ENCODE data around the gene ACSS2.

Gene ACSS2

DNA sequence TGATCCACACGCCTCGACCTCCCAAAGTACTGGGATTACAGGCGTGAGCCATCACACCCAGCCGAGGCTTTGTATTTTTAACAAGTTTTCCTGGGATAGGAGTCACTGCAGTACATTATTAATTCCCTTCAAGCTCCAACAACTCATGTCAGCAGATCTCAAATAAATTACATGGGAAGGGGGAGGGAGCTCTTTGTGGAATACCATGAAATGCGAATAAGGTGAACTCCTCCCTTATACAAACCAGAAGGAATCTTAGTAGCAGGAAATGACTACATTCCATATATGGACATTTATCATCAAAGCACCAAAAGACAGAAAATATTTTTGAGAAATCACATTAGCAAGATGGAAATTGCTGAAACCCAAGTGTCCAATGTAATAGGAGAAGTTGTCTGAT is 76.3 kb downstream of the ACSS2 start:
- DNase-seq, result no peak

DNA sequence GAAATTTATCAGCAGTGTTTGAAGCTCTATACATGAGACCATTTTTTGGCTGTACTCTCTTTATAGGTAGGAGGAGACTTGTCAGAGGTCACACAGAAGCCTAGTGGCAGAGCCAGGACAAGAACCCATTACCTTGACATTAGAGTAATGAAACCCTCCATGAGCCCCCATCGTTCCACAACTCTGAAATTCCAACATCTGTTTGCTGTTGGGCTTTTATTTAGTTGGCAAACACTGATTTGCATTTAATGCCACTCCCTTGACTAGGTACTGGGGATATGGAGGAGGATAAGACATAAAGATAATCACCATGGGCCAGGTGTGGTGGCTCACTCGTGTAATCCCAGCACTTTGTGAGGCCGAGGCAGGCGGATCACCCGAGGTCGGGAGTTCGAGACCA is 77.5 kb downstream of the ACSS2 start:
- DNase-seq, result no peak

DNA sequence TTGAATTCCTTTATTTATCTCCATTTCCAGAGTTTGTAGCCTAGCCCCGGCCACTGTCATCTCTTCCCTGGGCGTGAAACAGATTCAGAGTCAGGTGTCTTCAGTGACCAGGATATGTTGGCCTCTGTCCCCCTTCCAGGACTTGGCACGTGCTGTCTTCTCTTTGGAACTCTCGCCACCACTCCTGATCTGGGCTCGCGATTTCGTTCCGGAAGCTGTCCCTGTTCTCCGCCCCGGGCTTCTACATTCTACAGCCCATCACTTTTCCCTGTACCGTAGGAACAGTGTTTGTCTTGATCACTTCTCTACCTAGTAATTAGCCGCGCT is 78.5 kb downstream of the ACSS2 start:
- DNase-seq, result peak in 1 of 3 donors; percentile 48

DNA sequence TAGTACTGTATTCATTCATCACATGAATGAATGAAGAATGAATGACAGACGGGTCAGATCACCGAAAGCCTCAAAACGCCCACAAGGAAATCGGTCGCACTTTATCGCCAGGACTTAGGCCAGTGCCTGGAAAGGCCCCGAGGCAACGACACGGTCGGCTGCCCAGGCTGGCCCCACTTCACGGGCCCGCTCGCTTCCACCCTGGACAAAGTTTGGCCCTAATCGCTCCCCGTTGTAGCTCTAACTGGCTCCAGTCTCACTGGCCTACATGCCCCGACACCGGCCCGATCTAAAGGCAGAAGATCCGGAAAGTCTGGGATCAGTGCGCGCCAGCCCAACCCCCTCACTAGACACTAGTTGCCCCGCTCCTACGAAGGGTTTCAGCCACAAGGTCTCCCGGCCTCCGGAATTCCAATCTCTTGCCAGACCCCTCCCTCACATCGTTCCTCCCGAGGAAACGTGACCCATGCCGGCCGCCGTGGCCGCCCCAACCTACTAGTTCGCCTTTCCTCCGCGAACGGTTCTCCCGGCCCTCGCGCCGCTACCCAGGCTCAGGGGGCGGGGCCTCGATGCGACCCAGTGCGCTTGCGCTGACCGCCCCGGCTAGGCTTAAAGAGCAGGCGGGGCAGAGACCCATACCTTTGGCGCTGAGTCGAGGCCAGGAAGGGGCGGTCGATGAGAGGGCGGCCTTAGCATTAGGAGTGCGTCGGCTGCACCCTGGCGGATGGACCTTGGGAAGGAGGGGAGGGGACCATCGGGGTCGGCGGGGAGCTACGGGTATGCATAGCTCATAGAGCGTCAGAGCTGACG is 79.0 kb downstream of the ACSS2 start, which contains the start of the genes GSS and MYH7B:
TSS of gene GSS (minus strand) at position 576 of the 810 bp plus-strand sequence. CDS start 3,954 bp downstream, outside the sequence.
TSS of gene MYH7B (plus strand) at position 638 of the 810 bp plus-strand sequence. CDS start 22,138 bp downstream, outside the sequence.
- DNase-seq, result peak; percentile 96 to 98 (median 97)

DNA sequence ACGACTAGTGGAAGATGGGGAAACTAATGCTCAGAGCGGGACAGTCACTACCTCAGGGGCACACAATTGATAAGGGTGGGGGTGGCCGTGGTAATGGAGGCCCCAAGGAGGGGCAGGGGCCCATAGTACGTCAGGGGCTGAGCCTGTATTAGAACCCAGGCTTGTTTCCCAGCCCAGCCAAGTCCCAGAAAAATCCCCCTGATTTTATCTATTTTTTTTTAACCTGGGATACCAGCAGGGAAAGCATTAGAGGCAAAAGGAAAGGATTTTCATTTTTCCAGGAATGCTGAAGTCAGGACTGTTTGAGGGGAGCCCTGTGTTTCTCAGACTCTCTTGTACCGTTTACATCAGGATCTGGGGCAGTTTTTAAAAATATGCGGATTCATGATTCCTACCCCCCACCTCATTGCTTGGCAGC is 79.6 kb downstream of the ACSS2 start:
- DNase-seq, result no peak

DNA sequence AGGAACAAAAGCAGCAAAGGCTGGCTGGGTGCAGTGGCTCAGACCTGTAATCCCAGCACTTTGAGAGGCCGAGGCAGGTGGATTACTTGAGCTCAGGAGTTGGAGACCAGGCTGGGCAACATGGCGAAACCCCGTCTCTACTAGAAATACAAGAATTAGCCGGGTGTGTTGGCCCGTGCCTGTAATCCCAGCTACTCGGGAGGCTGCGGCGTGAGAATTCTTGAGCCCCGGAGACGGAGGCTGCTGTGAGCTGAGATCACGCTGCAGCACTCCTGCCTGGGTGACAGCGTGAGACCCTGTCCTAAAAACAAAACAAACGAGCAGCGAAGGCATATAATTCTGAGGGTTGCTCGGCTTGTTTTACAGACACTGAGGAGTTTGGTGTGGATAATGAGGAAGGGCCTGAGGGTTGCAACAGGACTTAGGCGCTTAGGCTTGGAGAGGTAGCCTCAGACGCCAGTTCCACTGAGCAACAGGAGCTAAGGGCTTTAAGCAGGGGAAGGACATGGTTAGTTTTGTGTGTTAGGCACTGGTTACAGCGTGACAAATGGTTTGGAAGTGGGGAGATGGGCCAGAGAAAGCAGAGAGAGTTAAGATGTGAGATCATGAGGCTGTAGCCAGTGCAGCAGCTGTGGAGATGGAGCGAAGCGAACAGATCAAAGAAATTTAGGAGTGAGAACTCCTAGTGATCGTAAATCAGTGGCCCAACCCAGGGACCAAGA is 80.5 kb downstream of the ACSS2 start:
- no peak for DNase-seq

DNA sequence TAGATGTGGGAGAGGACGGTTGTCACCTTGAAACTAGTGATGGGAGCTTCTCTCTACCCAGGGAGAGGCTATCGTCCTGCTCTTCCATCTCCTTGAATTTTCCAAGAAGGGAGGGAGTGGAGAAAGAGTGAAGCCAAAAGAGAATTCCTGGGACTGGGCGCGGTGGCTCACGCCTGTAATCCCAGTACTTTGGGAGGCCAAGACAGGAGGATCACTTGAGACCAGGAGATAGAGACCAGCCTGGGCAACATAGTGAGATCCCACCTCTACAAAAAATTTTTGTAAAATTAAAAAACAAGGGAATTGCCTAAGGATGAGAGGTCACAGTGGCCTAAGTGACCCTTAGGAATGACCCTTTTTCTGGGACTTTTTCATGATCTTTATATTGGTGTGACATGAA is 88.1 kb downstream of the ACSS2 start:
- no peak for DNase-seq

DNA sequence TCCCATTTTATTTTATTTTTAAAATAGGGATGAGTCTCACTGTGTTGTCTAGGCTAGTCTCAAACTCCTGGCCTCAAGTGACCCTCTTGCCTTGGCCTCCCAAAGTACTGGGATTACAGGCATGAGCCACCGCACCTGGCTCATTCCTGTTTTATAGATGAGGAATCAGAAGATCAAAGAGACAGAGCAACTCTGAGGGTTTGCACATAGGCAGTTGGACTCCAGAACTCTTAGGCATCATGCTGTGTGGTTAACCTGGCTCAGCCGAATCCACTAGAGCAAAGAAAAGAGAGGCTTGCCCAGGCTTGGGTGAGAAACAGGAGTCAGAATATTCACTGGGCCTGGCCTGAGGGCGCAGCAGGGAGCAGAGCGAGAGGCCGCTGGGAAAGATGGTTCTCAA is 88.6 kb downstream of the ACSS2 start:
- DNase-seq, result no peak

DNA sequence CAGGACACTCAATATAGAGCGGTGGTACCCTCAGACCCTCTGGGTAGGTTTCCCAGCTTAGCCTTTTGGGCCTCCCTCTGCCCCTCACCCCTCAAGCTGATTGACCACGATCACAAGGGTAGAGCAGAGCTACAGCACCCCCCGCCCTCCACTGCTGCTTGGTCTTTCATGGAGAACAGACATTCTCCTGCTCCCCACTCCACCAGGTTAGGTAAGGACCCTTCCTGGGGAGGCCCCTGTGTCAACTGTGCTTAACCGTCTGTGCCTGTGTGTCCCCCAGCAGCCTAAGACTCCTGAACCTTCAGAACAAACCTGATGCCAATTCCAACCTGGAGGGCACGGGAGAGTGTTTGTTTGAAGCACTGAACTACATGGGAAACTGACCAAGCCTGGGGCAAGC is 91.0 kb downstream of the ACSS2 start:
- no peak for DNase-seq

DNA sequence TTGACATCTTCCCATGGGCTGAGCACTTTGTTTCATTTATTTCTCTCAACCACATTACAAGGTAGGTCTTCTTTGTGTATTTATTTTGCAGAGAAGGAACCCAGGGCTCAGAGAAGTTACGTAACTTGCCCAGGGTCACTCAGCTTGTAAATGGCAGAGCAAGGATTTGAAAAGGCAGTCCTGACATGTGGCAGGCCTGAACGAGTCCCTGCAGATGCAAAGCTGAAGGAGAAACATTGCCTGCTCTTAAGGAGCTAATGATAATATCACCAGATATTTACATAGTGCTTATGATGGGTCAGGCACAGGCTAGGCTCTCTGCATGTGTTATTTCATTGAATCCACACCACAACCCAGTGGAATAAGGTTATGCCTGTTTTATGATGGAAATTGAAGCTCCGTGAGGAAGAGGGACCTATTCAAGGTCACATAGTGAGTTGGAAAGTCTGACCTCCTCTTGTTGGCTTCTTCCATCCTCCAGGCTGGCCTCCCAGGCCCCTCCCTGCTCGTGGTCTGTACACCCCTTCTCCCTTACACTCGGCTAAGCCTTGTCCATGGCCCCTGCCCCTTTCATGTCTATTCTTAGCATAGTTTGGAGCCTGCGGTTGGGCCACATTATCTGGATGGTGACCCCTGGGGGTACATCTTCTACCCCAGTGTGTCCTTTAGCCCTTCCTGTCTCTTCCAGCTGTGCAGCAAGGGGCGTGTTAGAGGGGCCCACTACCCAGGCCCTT is 91.8 kb downstream of the ACSS2 start:
- no peak for DNase-seq

DNA sequence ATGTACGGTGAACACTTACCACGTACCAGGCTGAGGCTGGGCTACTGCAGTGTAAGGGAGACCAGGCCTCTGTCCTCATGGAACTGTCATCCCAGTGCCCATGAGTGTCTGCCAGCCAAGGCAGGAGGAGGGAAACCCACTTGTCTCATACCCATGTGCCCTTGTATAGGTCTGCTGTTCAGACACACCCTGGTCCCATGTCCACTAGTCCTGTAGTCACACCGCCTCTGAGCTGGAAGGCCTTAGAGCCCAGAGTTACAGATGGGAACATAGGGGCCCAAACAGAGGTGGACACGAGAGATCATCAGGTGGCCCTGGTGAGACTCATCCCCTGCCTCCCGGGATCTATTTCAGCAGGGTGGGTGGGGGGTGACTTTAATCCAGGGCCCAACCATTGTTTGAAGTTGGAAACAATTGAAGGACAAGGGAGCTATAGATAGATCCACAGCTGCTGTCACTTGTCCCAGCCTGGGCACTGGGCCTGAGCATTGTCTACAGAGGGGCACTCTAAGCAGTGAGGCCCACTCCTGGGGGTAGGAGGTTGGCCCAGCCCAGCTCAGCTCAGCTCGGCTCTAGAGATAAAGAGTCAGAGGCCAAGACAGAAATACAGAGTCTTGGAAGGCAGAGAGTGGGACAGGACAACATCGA is 93.9 kb downstream of the ACSS2 start:
- no peak for DNase-seq

DNA sequence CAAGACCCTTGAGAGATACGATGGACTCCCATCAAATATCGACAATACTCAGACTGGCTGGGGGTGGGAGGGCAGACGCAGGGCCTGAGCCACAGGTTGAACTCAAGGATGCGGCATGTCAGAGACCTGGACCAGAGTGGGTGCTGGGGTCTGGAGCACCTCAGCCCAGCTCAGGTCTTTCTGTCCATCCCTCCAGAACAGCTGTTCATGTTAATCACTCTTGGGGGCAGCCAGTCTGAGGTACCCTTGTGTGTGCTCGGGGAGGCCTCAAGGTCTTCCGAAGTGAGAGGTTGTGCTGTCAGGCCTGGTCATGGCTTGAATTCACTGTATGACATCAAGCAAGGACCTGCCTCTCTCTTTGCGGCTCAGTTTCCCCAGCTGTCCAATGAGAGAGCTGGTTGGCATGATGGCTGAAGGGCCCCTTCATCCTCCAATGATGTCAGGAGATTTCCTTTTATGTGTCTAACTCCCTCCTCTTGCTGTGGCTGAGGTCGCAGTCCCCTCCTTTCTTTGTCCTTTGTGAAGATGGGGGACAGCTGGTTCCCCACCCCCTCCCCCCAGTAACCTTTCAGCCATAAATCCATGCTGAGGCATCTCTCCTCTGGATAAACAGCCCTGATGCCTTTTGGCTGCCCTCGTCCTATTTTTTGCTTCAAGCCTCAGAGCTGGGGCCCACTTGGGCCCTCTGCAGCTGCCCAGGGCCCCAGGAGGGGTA is 94.6 kb downstream of the ACSS2 start:
- no peak for DNase-seq

DNA sequence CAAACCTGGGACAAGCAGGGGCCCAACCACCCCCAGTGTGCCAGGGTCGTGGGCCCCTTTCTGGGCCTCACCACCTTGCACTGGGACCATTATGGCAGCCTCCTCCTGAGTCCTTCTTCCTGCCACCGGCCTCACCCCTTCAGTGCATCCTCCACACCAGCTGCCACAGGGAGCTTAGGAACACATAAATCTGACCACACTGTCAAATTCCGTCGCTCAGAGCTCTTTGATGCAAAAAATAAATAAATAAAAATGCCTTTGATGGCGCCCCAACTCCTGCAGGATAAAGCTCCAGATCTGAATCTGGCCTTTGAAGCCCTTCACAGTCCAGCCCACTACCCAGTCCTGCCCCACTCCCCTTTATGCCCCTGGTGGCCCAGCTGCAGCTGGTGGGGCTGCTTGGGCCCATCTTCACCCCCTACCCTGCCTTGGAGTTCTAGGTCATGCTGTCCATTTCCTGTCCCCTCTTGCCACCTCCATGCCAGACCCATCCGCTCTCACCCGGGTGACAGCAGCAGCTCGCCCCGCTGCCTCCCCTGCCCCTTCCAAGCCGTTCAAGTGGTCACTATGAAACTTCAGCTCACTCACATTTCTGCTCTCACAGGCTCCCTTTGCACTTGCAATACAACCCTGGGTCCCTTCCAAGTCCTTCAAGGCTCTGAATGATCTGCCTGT is 95.3 kb downstream of the ACSS2 start:
- DNase-seq, result no peak

DNA sequence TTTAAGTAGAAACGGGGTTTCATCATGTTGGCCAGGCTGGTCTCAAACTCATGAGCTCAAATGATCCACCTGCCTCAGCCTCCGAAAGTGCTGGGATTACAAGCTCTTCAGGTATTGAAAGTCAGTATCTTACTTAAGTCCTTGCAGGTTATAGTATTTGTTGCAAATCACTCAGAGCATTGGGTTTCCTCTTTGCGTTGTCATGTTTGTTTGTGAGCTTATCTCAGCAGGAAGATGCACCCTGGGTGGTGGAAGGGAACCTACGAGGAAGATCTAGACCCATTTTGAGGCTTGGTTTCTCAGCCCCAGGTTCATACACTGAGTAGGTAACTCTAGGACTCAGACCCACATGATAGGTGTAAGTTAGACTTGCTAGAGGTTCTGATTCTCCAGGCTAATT is 97.8 kb downstream of the ACSS2 start:
- no peak for DNase-seq

DNA sequence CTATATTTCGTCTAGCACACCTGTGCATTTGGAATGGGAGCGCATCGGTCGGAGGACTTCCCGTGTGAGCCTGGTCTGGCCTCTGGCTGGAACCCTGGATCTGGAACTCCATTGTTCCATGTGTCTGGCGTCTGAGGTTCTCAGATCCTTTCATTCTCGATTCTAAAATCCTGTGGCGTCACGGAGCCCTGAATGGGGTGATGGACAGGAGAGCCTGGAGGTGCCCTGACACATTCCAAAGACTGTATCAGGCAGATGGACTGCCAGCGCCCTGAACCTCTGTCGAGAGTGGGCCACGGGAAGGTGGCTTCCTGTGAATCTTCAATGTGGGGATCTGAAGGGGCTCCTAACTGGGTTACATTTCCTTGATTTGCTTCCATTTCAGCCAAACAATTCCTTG is 99.9 kb downstream of the ACSS2 start:
- DNase-seq, result no peak

All from suppressor macrophage treated with lipopolysaccharide for 1 hour (primary cell).